Activated CD4-positive, alpha-beta T cell treated with anti-CD3 and anti-CD28 coated beads, Interleukin-2, Interleukin-4, amounts not matched to agents 100 ng/mL and 50 ng/mL, durations not matched to agents 16 hours and 8 hours (primary cell): ENCODE data around the gene GUF1.
"Not testable (repeated sequence)": the region's sequence is repeated elsewhere in the genome, so short reads cannot be mapped to it uniquely, and the experiment has no call there.

Experiments used
- DNase-seq: peaks from one replicate; pipeline ENCODE4 v3.0.0-alpha.2; 2020; ENCODE audit warnings: low spot score

GUF1 gene

GRCh38 chr4:44701037-44701436 lies 22.8 kb downstream of the GUF1 start:
- DNase-seq, result no peak

- no peak for DNase-seq
Measured at GRCh38 chr4:44704673-44705072, 26.5 kb downstream of the GUF1 start.

GRCh38 chr4:44713125-44713524 lies 34.9 kb downstream of the GUF1 start:
- no peak for DNase-seq

- DNase-seq, result no peak
Measured at GRCh38 chr4:44716597-44716996, 38.4 kb downstream of the GUF1 start.

GRCh38 chr4:44720371-44720770 lies 42.2 kb downstream of the GUF1 start:
- DNase-seq, result no peak

GRCh38 chr4:44722001-44722400 lies 43.8 kb downstream of the GUF1 start:
- no peak for DNase-seq

GRCh38 chr4:44725166-44725565 lies 46.9 kb downstream of the GUF1 start:
- DNase-seq, result no peak

GRCh38 chr4:44725726-44726037 lies 47.5 kb downstream of the GUF1 start:
- DNase-seq, result peak; percentile 9

- DNase-seq, result peak; percentile 86
Measured at GRCh38 chr4:44726038-44726871, 48.0 kb downstream of the GUF1 start, which contains the start of gene GNPDA2. TSS of gene GNPDA2 (minus strand) at chr4:44726556. CDS start at chr4:44722207, 4,349 bp downstream.

- DNase-seq, result no peak
Measured at GRCh38 chr4:44727471-44727870, 49.3 kb downstream of the GUF1 start.

GRCh38 chr4:44728694-44729093 lies 50.5 kb downstream of the GUF1 start:
- not testable (repeated sequence) for DNase-seq

- DNase-seq, result no peak
Measured at GRCh38 chr4:44736900-44737299, 58.7 kb downstream of the GUF1 start.

GRCh38 chr4:44738615-44739014 lies 60.4 kb downstream of the GUF1 start:
- peak; percentile 3 for DNase-seq

GRCh38 chr4:44740201-44740600 lies 62.0 kb downstream of the GUF1 start:
- no peak for DNase-seq
